HG03520 (cell line): ENCODE measurements around the gene GPS1.

Source experiments
- ATAC-seq: cut with Tn5 transposase; IDR thresholded peaks from one replicate; pipeline ENCODE4 v1.9.1; 2021; ENCODE audit warnings: mild to moderate bottlenecking, moderate library complexity; ENCODE audit not compliant: unreplicated experiment

Gene GPS1

DNA sequence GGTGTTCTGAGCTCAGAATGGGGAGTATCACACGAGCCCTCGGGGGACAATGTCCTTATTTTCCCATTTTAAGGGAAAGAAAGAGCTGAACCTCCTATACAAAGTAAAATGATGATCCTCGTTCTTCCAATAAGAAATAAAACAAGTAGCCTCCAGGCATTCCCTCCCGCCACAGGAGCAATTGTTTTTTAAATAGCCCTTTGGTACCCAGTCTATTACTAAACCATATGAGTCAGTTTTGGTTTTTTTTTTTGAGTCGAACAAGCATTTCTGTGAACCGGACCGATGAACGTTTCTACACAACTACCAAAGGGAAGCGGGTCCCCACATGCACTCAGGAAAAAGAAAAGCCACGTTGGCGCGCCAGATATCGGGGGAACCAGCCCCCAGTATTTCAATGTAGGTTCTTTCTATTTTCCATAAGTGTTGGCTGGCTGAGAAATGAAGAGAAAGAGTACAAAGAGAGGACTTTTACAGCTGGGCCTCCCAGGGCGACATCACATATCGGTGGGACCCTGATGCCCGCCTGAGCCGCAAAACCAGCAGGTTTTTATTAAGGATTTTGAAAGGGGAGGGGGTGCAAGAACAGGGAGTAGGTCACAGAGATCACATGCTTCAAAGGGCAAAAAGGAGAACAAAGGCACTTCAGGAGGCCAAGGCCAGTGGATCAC, 10.4 kb upstream of the GPS1 start:
- ATAC-seq, result no peak

DNA sequence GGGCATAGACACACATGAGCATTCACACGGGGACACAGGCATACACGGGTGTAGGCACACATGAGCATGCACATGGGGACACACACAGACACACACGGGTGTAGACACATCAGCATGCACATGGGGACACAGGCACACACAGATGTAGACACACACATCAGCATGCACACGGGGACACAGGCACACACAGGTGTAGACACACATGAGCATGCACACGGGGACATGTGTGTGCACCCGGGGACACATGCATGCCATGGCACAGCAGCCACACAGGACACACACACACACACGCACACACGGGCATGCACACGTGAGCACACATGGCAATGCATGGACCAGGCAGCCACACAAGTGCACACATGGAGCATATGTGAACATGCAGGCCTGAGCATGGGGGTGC, 9.0 kb upstream of the GPS1 start:
- ATAC-seq, result no peak

DNA sequence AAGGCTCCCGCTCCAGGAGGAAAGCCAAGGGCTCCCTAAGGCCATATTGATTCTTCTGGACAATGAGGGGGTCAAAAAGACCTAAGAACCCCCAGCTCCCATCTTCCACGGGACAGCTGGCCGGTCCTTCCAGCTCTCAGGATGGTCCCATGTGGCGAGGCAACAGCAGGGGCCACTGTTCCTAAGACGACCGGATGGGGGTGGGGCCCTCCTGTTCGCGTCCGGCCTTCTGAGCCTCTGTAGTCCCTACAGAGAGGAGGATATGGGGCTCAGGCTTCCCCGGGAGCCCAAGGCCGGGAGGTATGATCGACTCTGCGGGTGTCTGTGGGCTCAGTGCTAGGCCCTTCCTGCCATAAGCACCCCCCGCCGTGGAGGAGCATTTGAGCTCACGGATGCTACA, 8.2 kb upstream of the GPS1 start:
- ATAC-seq, result no peak

DNA sequence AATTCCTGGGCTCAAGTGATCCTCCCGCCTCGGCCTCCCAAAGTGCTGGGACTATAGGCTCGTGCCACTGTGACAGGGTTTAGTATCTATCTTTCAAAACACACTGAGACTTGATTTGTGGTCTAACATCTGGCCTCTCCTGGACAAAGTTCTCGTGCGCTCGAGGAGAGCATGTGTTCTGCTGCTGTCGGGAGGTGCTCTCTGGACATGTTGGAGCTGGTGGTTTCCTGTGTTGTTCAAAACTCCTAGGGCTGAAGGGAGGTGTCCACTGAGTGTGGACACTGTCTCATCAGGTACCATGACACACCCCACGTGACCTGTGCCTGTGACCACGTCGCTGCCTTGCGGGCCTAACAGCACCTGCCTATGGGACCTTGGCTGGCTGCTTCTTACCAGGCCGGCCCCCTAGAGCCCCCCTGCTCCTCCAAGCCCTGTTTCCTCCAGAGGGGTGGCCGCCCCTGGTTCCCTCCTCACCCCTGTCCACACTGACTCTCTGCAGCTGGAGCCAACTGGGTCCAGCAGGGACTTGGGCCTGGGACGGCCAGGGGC, 5.7 kb upstream of the GPS1 start:
- no peak for ATAC-seq

DNA sequence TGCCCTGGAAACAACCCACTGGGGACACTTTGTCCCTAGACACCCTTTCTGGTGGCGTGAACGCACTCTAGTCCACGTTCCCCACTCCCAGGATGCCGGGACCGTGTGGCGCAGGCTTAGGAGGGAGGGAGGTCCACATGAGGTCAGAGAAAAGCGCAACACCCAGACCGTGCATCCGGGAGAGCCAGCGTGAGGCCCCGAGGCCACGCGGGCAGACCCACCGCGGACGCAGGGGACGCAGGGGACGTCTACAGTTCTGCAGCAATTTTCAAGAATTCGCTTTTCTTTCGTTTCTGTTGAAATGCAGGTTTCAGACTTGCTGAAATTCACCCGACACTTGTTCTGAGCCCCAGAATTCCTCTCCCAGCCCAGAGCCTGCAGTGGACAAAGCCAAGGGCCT, 4.8 kb upstream of the GPS1 start:
- ATAC-seq, result no peak

DNA sequence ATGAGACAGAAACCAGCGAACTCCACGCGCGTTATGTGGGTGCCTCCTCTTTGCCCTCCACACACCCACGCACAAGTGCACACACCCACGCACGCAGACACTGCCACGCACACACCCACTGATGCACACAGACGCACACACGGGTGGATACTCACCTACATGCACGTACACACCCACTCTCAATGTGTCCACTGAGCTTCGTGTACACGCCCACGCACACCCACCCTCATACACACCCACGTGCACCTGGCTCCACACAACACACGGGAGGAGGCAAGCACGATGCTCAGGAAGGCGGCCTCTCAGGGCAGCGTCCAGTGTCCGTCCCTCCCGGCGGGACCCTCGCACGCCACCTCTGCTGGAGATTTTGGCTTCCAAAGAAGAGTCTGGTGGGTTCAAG, 4.3 kb upstream of the GPS1 start:
- ATAC-seq, result no peak

DNA sequence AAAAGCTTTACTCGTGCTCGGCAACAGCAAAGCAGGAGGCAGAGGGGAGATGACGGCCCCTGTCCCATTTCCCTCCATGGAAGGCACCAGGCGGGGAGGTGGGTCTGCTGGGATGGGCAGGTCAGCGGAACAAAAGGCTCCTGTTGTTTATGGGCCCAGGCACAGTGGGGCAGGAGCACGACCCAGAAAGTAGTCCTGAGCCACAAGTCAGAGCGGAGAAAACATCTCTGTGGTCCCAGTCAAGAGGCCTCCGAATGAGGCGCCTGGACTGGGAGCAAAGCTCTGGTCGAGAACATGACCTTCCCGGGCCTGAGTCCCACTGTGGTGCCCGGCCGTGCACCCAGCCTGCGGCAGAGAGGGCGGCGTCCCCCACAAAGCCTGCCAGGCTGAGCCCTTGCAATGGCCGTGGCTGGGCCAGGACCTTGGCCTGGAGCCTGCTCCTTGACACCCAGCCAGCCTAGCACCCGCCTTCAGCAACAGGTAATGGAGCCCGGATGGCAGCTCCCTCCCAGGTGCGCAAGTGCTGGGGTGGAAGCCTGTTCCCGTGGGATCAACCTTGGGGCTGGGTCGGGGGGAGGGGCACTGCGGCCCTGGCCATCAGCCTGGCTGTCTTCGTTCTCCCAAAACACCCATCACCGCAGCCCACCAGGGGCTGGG, 3.7 kb upstream of the GPS1 start:
- no peak for ATAC-seq

DNA sequence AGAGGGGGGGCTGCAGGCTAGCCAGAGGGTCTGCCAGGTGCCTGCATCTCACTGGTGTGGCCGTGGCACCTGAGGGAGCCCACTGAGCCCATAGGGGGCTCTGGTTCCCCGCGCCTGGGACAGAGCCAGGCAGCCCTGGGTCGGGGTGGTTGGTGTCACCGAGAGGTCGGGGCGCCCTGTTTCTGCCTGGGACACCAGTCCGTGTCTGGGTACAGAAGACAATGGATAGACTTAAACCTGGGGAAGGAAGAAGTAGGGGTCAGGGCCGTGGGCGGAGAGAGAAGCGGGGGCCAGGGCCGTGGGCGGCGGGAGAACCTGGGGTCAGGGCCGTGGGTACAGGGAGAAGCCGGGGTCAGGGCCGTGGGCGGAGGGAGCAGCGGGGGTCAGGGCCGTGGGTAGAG, 3.1 kb upstream of the GPS1 start:
- no peak for ATAC-seq

DNA sequence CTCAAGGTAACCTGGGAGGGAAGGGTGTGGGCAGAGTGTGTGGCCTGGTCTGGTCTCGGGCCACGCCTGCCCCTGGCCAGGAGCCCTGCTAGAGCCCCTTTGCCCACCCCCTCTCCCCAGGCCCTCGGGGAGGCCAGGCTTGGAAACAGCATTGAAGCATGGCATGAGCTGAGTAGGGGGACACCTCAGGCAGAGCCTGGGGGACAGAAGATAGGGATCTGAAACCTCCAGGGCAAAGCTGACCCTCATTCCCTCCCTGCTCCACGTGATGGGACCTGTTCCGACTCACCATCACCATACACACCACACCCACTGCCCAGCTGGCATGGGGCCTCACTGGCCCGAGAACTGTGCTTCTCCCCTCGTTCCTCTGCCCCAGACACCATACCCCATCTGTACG, 2.6 kb upstream of the GPS1 start:
- ATAC-seq, result no peak

DNA sequence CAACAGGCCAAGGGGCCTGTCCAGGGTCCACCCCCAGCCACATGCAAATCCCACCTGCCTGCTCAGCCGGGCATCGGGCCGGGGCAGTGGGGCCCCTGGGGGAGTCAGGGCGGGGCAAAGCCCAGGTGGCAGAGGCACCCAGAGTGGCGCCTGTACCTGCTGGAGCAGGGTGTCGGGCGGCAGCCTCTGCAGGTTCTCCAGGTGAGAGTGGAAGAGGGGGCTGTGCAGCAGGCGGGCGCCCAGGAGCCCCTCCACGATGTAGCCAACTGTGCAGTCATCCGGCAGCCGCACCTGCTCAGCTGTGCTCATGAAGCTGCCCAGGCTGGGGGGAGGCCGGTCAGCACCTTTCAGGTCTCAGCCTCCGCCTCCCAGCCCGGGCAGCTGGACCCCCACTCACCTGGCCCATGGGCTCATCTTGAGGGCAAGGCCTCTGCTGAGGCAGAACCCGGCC, 2.2 kb upstream of the GPS1 start:
- ATAC-seq, result no peak

DNA sequence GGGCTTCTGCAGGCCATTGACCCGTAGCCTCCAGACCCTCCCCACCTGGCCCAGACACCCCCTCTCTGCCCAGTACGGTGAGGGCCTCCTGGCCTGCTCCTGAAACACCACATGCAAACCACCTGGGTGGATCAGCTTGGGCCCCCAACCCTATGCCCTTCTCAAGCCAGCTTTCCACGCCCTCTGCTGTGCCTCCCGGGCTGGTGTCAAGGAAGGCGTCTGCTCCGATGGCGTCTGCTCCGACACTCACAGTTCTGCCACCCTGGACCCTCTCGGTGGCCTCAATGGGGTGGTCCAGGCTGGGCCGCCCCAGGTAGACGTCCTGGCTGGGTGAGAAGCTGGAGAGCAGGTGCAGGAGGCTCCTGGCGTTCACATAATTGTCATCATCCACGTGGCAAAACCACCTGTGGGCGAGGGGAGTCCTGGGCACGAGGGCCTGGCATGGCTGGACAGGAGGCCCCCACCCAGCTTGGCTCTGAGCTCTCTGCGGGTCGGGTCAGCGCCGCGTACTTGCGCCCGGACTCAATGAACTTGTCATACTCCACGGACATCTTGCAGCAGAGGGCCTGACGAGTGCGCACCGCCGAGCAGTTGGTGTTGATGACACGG, 1.4 kb upstream of the GPS1 start:
- ATAC-seq, result no peak

DNA sequence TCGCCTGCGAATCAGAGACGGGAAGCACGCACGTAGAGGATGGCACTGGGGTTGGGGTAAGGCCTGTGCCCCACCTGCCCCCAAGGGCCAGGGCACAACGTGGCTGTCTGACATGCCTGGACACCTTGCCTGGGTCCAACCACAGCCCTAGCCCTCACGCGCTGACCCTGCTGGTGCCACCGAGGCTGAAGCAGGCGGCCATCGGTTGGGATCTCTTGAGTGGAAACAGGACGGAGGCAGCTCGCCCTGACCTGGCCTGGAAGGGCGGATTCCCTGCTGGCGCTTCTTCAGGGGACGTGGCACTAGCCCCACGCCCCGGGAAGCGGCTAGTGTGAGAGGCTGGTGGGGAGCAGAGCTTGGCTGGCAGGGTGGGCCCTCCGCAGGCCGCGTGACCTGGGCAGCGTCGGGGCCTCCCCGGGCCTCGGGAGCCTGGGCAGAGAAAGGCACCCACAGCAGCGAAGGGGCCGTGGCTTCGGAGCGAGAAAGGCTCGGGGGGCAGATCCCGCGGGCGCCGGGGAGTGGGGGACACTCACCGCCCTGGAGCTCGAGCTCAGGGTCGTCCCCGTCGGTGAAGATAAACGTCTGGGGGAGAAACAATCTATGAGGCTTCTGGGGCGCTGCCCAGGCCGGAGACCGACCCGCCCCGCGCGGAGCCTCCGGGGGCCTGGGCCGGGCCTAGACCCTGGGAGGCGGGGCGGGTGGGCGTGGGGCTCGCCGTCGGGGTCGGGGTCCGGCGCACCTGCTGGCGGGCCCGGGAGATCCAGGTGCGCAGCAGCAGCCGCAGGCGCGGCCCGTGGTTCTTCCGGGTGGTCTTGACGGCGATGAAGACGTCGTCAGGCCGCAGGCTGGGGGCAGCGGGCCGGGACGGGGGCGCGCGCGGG, 697 bp upstream of the GPS1 start:
- no peak for ATAC-seq

DNA sequence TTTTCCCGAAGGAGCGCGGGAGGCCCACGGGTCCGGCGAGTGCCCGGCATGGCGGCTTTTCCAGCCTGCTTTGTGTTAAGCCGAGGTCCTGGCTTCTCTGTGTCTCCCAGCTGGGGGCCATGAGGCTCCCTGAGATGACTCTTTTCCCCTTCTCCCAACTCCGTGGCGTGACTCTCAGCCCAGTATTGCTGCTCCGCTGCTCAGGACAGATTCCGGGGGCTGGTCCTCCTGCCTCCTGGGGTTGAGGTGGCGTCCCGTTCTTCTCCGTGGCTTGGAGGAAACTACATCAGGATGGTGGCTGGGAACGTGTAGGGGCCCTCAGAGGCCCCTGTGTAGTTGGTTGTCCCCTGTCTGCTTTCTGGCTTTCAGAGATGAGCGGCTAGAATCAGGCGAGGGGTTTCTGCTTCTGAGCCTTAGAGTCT, 951 bp downstream of the GPS1 start:
- ATAC-seq, result no peak

DNA sequence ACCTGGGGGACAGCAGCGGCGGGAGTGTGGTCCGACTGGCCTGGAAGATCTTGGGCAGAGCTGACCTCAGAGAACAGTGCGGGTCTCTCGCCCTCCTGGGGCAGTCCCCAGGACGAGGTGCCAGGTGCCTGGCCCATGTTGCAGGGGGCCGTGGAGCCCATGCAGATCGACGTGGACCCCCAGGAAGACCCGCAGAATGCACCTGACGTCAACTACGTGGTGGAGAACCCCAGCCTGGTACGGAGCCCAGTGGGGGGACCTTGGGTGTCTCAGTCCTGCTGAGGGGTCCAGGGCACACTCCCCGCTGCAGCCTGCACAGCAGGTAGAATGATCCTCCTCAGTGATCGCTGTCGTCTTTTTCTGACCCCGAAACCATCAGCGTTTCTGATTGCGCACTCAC, 1.4 kb downstream of the GPS1 start:
- ATAC-seq, result no peak

DNA sequence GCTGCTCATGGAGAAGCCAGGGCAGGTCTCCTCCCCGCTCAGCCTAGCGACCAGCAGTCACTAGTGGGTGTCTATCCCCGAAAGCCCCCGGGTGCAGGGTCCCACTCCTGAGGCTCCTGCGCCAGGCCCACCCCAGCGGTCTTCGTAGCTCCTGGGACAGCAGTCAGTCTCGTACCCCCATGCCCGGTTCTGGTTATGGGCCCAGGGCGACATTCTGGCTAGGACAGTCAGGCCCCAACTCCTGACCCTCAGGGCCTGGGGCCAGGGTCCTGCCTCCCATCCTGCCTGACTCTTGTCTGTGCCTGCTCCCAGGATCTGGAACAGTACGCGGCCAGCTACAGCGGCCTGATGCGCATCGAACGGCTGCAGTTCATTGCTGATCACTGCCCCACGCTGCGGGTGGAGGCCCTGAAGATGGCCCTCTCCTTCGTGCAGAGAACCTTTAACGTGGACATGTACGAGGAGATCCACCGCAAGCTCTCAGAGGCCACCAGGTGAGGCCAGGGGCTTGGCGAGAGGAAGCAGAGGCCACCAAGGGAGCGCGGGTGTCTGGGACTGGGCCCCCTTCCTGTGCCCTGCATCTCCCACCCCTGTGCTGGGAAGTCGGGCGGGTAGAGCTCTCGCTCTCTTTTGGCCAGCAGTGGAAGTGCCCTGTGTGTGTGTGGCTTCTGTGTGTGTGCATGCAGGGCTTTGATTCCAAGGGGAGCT, 2.0 kb downstream of the GPS1 start:
- ATAC-seq, result no peak

DNA sequence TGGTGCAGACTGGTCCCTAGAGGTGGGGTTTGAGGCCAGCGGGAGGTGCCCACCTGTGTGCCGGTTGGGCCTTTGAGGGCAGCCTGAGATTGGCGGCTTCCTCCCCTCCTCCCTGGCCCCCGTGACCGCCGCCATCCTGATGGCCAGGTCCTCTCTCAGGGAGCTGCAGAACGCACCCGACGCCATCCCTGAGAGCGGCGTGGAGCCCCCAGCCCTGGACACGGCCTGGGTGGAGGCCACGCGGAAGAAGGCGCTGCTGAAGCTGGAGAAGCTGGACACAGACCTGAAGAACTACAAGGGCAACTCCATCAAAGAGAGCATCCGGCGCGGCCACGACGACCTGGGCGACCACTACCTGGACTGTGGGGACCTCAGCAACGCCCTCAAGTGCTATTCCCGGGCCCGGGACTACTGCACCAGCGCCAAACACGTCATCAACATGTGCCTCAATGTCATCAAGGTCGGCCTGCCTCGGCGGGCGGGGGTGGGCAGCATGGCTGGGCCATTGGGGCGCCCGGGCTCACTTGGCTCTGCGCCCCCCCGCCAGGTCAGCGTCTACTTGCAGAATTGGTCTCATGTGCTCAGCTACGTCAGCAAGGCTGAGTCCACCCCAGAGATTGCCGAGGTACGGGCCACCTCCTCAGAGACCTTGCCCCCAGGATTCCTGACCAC, 2.8 kb downstream of the GPS1 start:
- no peak for ATAC-seq

DNA sequence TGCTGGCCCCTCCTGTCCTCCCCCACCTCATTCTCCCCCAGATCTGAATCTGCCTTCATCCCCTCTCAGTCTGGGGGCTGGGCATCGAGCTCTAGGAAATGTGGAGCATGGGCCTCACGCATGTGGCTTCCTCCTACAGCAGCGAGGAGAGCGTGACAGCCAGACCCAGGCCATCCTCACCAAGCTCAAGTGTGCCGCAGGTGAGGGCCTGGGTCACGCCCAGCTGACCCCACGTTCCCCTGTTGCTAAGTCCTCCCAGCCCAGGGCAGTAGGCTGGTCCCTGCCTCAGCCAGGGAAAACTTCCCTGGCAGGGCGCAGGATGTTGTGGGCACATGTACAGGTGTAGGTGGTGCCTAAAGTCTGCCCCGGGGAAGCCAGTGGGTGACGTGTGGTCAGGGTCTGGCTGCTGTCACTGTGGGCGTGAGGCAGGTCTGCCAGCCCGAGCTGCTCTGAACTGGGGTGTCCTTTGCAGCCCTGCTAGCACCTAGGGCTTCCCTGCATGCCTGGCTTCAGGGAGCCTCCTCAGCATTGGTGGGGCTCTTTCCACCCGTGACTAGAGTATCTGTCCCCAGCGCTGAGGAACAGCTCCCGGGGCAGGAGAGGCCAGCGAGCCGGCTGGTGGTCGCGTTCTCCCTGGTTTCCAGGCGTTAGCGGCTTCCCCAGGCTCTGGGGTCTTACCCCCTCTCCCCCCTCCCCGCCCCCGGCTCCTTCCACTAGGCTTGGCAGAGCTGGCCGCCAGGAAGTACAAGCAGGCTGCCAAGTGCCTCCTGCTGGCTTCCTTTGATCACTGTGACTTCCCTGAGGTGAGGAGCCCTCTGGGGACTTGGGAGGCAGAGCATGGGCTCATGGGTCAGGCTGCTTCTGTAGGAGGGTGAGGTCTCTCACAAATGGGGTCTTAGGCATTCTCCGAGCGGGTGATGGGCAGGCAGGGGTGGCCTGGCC, 3.6 kb downstream of the GPS1 start:
- no peak for ATAC-seq

DNA sequence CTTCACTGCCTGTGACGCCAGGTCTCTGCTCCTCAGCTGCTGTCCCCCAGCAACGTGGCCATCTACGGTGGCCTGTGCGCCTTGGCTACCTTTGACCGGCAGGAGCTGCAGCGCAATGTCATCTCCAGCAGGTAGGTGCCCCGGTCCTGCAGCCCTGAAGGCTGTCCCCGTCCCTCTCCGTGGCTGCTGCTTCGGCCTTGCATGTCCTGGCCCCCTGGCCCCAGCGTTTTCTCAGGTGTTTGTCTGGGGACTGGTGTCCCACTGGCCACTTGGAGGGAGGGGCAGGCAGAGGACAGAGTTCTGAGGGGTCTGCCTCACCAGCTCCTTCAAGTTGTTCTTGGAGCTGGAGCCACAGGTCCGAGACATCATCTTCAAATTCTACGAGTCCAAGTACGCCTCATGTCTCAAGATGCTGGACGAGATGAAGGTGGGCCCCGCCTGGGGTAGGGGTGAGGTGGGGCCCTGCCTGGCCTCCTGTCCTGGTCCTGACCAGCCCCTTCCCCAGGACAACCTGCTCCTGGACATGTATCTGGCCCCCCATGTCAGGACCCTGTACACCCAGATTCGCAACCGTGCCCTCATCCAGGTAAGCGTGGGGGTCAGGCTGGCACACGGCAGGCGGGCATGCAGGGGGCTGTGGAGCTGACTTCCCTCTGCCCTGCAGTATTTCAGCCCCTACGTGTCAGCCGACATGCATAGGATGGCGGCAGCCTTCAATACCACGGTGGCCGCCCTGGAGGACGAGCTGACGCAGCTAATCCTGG, 4.4 kb downstream of the GPS1 start:
- ATAC-seq, result no peak
